HPDE6-E6E7 (cell line): Measurements from ENCODE around the gene ASCC3.
"Not testable (repeated sequence)": the region's sequence is repeated elsewhere in the genome, so short reads cannot be mapped to it uniquely, and the experiment has no call there.

ENCODE experiments used
- DNase-seq: peaks from one replicate; pipeline ENCODE4 v3.0.0; 2011; ENCODE audit warnings: missing footprints; ENCODE audit errors: extremely low spot score

The ASCC3 gene

GRCh38 chr6:100803264-100804045, 77.7 kb downstream of the ASCC3 start:
- no peak for DNase-seq

GRCh38 chr6:100801036-100801435, 80.1 kb downstream of the ASCC3 start:
- no peak for DNase-seq

GRCh38 chr6:100796049-100796823, 84.9 kb downstream of the ASCC3 start:
- no peak for DNase-seq

- no peak for DNase-seq
Measured at GRCh38 chr6:100790084-100790483, 91.0 kb downstream of the ASCC3 start.

GRCh38 chr6:100785982-100786381, 95.1 kb downstream of the ASCC3 start:
- no peak for DNase-seq

GRCh38 chr6:100780648-100781047, 100.5 kb downstream of the ASCC3 start:
- DNase-seq, result no peak

DNA sequence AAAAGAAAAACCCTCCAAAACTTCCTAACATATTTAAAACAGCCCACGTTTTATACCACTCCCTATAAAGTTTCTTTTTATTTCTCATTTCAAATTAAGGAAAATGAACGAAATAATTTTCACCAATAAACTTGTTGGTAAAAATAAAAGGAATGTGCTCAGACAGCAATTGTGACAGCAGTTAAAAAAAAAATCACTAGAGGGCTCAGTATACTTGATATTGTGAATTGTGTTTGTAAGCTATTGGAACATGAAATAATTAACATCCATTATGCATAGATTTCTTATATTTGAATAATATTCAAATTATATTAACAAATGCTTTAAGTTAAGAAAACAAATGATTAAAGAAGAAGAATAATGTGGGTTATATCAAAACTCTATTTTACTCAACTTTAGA, 105.5 kb downstream of the ASCC3 start:
- no peak for DNase-seq

DNA sequence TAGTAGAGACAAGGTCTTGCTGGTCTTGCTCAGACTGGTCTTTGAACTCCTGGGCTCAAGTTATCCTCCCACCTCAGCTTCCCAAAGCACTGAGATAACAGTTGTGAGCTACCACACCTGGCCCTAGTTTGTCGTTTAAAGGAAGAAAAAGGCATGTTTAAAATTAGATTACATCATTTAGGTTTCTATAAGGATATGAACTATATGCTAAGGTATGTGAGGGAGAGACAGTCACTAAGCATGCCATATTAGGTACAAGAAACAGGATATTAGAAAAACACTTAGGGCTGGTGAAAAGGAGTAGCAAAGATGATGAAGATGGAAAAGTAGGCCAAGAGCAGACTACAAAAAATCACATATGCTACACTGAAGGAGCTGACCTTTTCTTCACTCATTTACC, 106.4 kb downstream of the ASCC3 start:
- DNase-seq, result no peak

GRCh38 chr6:100768816-100769351, 112.2 kb downstream of the ASCC3 start:
- DNase-seq, result no peak

DNA sequence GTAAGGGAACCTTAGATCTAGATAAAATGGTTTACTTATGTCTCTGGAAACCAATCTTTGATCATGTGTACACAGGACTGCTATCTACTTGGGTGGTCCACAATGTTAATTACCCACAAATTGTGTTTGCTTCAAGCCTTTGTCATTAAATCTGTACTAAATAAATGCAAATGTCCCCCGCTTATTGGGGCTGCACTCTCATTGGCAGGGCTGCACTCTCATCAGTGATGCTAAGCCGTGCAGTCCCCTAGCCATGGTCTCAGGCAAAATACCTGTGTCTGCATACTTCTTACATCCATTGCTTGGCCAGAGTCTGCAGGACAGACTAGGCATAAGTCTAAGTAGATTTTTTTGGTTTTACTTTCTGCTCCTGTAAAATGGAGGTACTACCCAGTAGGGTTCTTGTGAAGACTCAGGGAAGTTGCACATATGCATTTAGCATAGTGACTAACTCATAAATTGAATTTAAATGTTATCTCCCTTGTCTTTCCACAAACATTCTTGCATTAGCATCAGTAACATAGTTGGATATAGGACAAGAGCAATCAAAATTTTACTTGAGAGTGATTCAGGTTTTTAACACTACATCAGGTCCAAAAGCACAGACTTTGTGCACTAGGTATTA, 117.4 kb downstream of the ASCC3 start:
- DNase-seq, result no peak

DNA sequence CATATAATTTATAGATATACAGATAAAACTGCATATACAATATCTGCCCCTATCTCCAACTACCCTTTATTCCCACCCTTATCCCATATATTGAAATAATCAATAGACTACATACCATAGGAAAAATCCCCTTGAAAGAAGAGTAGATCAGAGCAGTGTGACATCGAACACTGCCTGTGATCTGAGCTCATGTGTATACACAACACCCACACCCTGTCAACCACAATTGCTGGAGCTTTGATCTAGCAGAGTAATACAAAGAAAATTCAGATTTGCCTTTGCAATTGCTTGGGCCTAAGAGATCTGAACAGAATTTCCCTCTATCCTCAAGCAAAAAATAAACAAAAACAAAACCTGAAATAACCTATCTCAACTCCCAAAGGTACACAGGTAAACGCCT, 119.3 kb downstream of the ASCC3 start:
- no peak for DNase-seq

GRCh38 chr6:100758386-100758785, 122.7 kb downstream of the ASCC3 start:
- not testable (repeated sequence) for DNase-seq

- DNase-seq, result no peak
Measured at GRCh38 chr6:100753421-100753820, 127.7 kb downstream of the ASCC3 start.

DNA sequence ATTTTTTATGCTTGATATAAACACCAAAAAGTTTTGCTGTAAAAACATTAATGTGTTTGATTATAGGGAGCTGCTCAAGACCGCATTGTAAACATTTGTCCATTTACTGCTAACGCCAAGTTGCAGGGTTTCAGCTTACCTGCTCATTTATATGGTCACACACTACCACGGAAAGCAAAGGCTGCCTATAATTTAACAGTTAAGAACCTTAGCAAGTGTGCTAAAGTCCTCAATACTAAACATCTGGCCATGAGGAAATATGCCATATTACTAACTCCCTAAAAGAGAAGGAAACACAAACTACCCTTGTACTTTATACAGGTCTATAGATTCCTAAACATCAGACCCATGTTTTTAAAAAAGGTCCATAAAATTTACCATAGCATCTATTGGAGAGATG, 129.5 kb downstream of the ASCC3 start:
- no peak for DNase-seq

DNA sequence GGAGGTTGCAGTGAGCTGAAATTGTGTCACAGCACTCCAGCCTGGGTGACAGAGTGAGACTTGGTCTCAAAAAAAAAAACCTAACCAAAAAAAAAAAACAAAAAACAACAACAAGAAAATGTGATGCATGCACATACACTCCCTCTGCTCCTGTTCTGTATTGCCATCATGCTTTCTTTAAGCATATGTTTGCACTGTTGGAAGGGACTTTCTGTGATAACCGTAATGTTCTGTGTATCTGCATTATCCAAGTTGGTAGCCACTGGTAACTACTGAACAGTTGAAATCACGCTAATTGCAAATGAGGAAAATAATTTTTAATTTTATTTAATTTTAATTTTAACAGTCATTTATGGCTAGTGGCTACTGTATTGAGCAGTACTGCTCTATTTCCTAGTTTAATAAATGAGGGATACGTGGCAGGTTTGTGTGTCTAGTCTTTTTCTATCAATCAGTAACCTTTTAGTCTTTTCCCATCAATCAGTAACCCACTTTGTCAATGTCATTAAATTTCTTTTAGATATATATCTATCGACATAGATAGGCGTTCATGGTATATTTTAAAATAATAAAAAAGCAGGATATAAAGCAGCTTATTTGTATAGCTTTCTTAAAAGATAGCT, 135.6 kb downstream of the ASCC3 start:
- no peak for DNase-seq

DNA sequence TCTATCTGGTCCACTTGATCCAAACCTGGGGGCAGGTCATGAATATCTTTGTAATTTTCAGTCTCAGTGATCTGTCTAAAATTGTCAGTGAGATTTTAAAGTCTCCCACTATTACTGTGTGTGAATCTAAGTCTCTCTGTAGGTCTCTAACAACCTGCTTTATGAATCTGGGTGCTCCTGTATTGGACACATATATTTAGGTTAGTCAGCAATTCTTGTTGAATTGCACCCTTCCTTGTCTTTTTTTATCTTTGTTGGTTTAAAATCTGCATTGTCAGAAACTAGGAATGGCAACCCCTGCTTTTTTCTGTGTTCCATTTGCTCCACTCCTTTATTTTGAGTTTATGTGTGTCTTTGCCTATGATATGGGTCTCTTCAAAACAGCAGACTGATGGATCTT, 140.7 kb downstream of the ASCC3 start:
- no peak for DNase-seq

- DNase-seq, result not testable (repeated sequence)
Measured at GRCh38 chr6:100737720-100738119, 143.4 kb downstream of the ASCC3 start.

- no peak for DNase-seq
Measured at GRCh38 chr6:100731411-100731810, 149.7 kb downstream of the ASCC3 start.

DNA sequence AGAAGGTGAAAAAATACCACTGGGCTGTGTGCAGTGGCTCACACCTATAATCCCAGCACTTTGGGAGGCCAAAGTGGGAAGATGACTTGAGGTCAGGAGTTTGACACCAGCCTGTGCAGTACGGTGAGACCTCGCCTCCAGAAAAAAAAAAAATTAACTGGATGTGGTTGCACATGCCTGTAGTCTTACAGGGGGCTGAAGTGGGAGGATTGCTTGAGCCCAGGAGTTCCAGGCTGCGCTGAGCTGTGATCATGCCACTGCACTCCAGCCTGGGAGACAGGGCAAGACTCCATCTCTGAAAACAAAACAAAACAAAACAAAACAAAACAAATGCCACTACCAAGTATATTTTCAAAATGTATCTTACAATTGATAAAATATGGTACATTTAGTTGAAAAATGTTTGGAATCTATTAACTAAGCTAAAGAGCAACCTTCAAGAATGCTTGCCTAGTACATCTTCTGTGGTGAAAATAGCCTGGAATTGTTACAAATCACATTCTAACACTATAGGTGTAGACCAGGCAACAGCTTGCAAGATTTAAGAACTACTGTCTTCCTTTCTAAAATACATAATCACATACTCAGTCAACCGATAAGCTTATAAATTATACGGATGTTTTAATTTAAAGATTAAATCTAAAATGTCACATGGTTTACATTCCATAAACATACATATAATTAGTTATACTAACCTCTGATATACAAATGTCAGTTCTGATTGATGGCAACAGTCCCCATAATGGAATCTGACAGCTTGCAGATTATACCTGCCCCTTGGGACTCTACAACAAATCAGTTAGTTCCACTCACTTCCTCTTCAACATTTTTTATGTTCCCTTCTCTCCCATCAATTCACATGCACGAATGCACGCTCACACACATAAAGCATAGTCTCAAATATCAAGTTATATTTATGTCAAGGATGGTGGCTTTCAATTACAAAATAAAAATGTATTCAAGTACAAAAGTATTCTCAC, 150.8 kb downstream of the ASCC3 start:
- DNase-seq, result no peak

DNA sequence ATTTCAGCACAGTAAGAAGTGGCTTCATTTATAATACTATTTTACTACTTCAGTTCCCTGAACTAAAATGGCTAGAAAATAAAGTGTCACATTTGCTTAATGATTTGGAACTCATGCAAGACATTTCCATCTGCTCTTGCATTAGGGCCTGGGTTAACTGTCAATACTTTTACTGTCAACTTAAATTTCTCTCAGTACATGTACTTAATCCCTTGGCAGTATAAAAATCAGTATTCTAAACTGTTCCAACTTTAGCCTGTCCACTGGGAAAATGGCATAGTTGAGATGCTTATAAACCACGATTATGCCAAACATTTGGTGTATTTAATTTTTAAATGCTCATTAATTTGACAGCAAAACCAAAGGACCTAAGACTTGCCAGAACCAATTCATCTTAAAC, 154.5 kb downstream of the ASCC3 start:
- DNase-seq, result no peak

DNA sequence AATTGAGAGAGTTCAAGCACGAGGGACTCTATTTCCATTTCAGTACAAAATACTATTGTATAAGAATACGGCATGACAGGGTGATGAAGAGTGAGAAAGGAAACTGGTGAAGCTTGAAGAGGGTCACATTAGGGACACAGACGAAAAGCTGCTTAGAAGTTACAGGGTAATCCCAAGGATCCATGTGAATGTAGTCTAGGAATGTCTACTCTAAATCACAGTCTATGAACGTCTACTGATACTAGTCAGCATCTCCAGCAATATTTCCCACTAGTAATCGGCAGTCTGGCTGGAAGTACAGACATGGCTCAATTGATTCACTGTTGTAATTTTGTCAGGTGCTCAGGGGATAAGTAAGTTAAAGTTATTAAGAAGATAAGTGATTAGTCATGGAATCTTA, 156.4 kb downstream of the ASCC3 start:
- no peak for DNase-seq
